Liver (tissue), 9 donors: Measurements from ENCODE around the gene PRRT2. TPM values are rescaled to one million over a fixed set of nuclear protein-coding genes. Genes with fewer than 3 reads are reported as not detected.
"Not testable (repeated sequence)": the region's sequence is repeated elsewhere in the genome, so short reads cannot be mapped to it uniquely, and the experiment has no call there.

ENCODE experiments used
- DNase-seq: peaks from one replicate; pipeline ENCODE4 v3.0.0-alpha.2; 2017; ENCODE audit warnings: low spot score
- H3K27ac ChIP-seq, 2 donors: one replicate each; pipeline ENCODE4 v1.7.0; 2013; ENCODE audit warnings: inconsistent platforms in 2 of 2, low read length in 2 of 2, control low read depth in 1 of 2, low read depth in 1 of 2, mild to moderate bottlenecking in 1 of 2
- H3K27me3 ChIP-seq, 4 donors: one replicate each; pipeline versions ENCODE4 v1.6.1 to v1.7.0; 2013; ENCODE audit warnings: low read length in 3 of 4, inconsistent platforms in 1 of 4, mild to moderate bottlenecking in 1 of 4, moderate library complexity in 1 of 4; ENCODE audit not compliant: control insufficient read depth in 4 of 4, insufficient read depth in 4 of 4
- H3K36me3 ChIP-seq, 4 donors: one replicate each; pipeline versions ENCODE4 v1.6.1 to v1.7.0; 2013; ENCODE audit warnings: low read length in 3 of 4, mild to moderate bottlenecking in 3 of 4, low read depth in 1 of 4, moderate library complexity in 1 of 4; ENCODE audit not compliant: control insufficient read depth in 4 of 4, insufficient read depth in 3 of 4
- H3K4me1 ChIP-seq, 4 donors: one replicate each; pipeline versions ENCODE4 v1.6.1 to v1.7.0; 2013; ENCODE audit warnings: low read length in 3 of 4, mild to moderate bottlenecking in 3 of 4, moderate library complexity in 1 of 4; ENCODE audit not compliant: control insufficient read depth in 4 of 4, insufficient read depth in 4 of 4
- H3K4me3 ChIP-seq, 3 donors: one replicate each; pipeline versions ENCODE4 v1.6.1 to v1.7.0; 2013; ENCODE audit warnings: low read length in 3 of 3, control low read depth in 1 of 3, low read depth in 1 of 3, mild to moderate bottlenecking in 1 of 3
- H3K9ac ChIP-seq, 2 donors: one replicate each; pipeline ENCODE4 v1.7.0; 2013; ENCODE audit warnings: low read length in 2 of 2, mild to moderate bottlenecking in 2 of 2, moderate library complexity in 2 of 2, control low read depth in 1 of 2, low read depth in 1 of 2
- H3K9me3 ChIP-seq, 4 donors: one replicate each; pipeline versions ENCODE4 v1.6.1 to v1.7.0; 2013; ENCODE audit warnings: low read length in 3 of 4; ENCODE audit not compliant: control insufficient read depth in 4 of 4
- EGR1 ChIP-seq, 2 donors: IDR thresholded peaks; 2 replicates each; pipeline ENCODE4 v1.6.1; 2016 to 2018; ENCODE audit warnings: antibody characterized with exemption in 2 of 2, low read depth in 2 of 2
- FOXA1 ChIP-seq: IDR thresholded peaks from 2 replicates; pipeline ENCODE4 v1.6.1; 2016; ENCODE audit warnings: antibody characterized with exemption
- FOXA2 ChIP-seq: IDR thresholded peaks from 2 replicates; pipeline ENCODE4 v1.6.1; 2016; ENCODE audit warnings: antibody characterized with exemption
- GABPA ChIP-seq, 2 donors: IDR thresholded peaks in 1 of 2; conservative IDR thresholded peaks in 1 of 2; 2 replicates each; pipeline ENCODE4 v1.6.1; 2016; ENCODE audit warnings: antibody characterized with exemption in 2 of 2, mild to moderate bottlenecking in 1 of 2, moderate library complexity in 1 of 2
- HNF4A ChIP-seq, 2 donors: conservative IDR thresholded peaks; 2 replicates each; pipeline ENCODE4 v1.6.1; 2016; ENCODE audit warnings: antibody characterized with exemption in 2 of 2, mild to moderate bottlenecking in 2 of 2
- HNF4G ChIP-seq: IDR thresholded peaks from 2 replicates; pipeline ENCODE4 v1.6.1; 2016; ENCODE audit warnings: antibody characterized with exemption
- JUND ChIP-seq, 2 donors: IDR thresholded peaks; 2 replicates each; pipeline ENCODE4 v1.6.1; 2016; ENCODE audit warnings: antibody characterized with exemption in 2 of 2
- NR2F2 ChIP-seq: IDR thresholded peaks from 2 replicates; pipeline ENCODE4 v1.6.1; 2016; ENCODE audit warnings: antibody characterized with exemption
- RAD21 ChIP-seq, 2 donors: IDR thresholded peaks; 2 replicates each; pipeline ENCODE4 v1.6.1; 2016; ENCODE audit warnings: antibody characterized with exemption in 2 of 2, mild to moderate bottlenecking in 2 of 2
- RXRA ChIP-seq, 2 donors: IDR thresholded peaks; 2 replicates each; pipeline ENCODE4 v1.6.1; 2017 to 2018; ENCODE audit warnings: antibody characterized with exemption in 2 of 2, mild to moderate bottlenecking in 1 of 2
- SP1 ChIP-seq: IDR thresholded peaks from 2 replicates; pipeline ENCODE4 v1.6.1; 2018; ENCODE audit warnings: antibody characterized with exemption, mild to moderate bottlenecking
- TAF1 ChIP-seq: conservative IDR thresholded peaks from 2 replicates; pipeline ENCODE4 v1.6.1; 2016; ENCODE audit warnings: antibody characterized with exemption, mild to moderate bottlenecking
- YY1 ChIP-seq: IDR thresholded peaks from 2 replicates; pipeline ENCODE4 v1.6.1; 2016; ENCODE audit warnings: antibody characterized with exemption, mild to moderate bottlenecking
- ZBTB33 ChIP-seq: IDR thresholded peaks from 2 replicates; pipeline ENCODE4 v1.6.1; 2016; ENCODE audit warnings: antibody characterized with exemption
- WGBS: extraction: QIAGEN DNeasy Blood & Tissue Kit; methylation state at CpG from one replicate; pipeline ENCODE4 v1.1.7; 2013; 5-methylcytosine and 5-hydroxymethylcytosine counted together
- polyA plus RNA-seq, 2 donors: library from polyadenylated mRNA; stranded (reverse) in 1 of 2; unstranded in 1 of 2; fragments of 200-250 nt in 1 of 2; fragments of >200 nt in 1 of 2; fragmentation: Nextera tagmentation in 1 of 2; extraction: Ambion mirVana in 1 of 2; gene quantifications; one replicate each; pipeline versions ENCODE4 v1.2.1 to v1.2.3, GENCODE V29; 2013 to 2015
- total RNA-seq, 2 donors: library from RNA; depleted of rRNA; stranded (reverse); fragments of >200 nt; gene quantifications; one replicate each; pipeline ENCODE4 v1.2.3, GENCODE V29; 2014
- TF ChIP-seq, protein P1 (sequence below): IDR thresholded peaks from 2 replicates; pipeline ENCODE4 v1.6.1; 2016; ENCODE audit warnings: antibody characterized with exemption
- TF ChIP-seq, protein P2 (sequence below): IDR thresholded peaks from 2 replicates; pipeline ENCODE4 v1.6.1; 2016; ENCODE audit warnings: antibody characterized with exemption, mild to moderate bottlenecking
- TF ChIP-seq, protein P3 (sequence below): fragments of 150-350 bp; IDR thresholded peaks from 2 replicates; pipeline ENCODE4 v1.5.1; 2017; ENCODE audit warnings: improper control_type of control experiment, low read depth, low read length; ENCODE audit not compliant: missing input control
- TF ChIP-seq, protein P4 (sequence below): IDR thresholded peaks from 2 replicates; pipeline ENCODE4 v1.6.1; 2016; ENCODE audit warnings: antibody characterized with exemption
- donor health status: healthy.
- donor health status: healthy.
- donor health status: healthy.
- donor health status: healthy.
- donor health status: healthy.

Gene PRRT2
- total and polyA plus RNA-seq, 4 donors = 0.09 to 0.59 (median 0.22) TPM

DNA sequence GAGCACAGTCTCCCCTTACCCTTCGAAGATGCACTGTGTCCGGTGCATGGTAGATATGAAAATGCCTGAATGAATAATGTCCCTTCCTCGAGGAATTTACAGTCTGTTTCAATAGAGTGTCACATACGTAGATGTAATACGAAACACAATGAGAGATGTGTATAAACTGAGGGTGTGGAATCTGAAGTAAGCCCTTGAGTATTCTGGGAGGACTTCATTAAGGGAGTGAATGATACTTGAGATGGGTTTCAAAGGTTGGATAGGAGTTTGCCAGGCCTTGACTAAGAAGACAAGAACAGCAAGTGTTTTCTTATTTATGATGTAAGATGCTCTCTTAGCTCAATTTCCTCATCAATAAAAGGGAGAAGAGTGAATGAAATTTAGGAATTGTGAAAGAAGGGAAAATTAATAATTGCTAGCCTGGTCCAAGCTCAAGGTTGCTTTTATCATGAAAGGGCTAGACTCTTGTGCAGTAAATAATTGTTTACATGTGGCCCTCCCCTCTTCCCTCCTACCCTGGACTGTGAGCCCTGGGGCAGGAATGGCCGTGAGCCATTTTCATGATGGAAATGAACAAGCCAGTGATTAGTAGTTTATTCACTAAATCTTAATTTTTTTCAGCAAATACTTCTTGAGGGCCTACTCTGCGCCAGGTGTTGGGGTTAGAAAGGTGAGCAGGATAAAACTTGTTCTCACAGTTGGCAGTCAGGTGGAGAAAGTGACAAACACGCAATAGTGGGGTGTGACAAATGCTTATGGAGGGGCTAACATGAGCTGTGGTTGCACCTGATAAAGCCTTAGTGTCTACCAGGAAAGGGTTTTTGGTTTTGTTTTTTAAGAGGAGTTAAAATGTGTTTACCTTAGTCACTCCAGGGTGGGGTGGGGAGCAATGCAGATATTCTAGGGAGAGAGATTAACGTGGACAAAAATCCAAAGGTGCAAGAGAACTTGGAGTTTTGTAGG, 19.9 kb upstream of the PRRT2 start:
- Histone ChIP-seq H3K36me3 (peaks cover 0 to 4% (median 0%) of the 10 kb centered on the region in 4 donors), H3K27ac (no peak overlapping the region), H3K27me3 (no peaks in the 10 kb centered on the region), H3K4me3 (no peak overlapping the region), H3K4me1 (peaks cover 3 to 22% (median 12%) of the 10 kb centered on the region in 4 donors), H3K9me3 (no peaks in the 10 kb centered on the region), H3K9ac (no peak overlapping the region)
- WGBS = 84% methylated on average over 9 of the region's 9 CpGs
- TF ChIP-seq RAD21 (IDR thresholded peaks at IDR 0.05) (no peak), RXRA (IDR thresholded peaks at IDR 0.05) (no peak), ZBTB33 (no peak), HNF4A (conservative IDR thresholded peaks at IDR 0.05) (no peak), YY1 (no peak), FOXA1 (no peak), NR2F2 (no peak), GABPA (IDR thresholded peaks at IDR 0.05 in 1 of 2, conservative IDR thresholded peaks at IDR 0.05 in 1 of 2) (no peak), EGR1 (IDR thresholded peaks at IDR 0.05; ENCODE audit: low read depth in 2 of 2) (no peak), SP1 (no peak), HNF4G (no peak), FOXA2 (no peak), JUND (IDR thresholded peaks at IDR 0.05) (no peak), TAF1 (no peak)
- TF ChIP-seq, protein P1, sequence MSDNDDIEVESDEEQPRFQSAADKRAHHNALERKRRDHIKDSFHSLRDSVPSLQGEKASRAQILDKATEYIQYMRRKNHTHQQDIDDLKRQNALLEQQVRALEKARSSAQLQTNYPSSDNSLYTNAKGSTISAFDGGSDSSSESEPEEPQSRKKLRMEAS = no peak
- TF ChIP-seq, protein P2, sequence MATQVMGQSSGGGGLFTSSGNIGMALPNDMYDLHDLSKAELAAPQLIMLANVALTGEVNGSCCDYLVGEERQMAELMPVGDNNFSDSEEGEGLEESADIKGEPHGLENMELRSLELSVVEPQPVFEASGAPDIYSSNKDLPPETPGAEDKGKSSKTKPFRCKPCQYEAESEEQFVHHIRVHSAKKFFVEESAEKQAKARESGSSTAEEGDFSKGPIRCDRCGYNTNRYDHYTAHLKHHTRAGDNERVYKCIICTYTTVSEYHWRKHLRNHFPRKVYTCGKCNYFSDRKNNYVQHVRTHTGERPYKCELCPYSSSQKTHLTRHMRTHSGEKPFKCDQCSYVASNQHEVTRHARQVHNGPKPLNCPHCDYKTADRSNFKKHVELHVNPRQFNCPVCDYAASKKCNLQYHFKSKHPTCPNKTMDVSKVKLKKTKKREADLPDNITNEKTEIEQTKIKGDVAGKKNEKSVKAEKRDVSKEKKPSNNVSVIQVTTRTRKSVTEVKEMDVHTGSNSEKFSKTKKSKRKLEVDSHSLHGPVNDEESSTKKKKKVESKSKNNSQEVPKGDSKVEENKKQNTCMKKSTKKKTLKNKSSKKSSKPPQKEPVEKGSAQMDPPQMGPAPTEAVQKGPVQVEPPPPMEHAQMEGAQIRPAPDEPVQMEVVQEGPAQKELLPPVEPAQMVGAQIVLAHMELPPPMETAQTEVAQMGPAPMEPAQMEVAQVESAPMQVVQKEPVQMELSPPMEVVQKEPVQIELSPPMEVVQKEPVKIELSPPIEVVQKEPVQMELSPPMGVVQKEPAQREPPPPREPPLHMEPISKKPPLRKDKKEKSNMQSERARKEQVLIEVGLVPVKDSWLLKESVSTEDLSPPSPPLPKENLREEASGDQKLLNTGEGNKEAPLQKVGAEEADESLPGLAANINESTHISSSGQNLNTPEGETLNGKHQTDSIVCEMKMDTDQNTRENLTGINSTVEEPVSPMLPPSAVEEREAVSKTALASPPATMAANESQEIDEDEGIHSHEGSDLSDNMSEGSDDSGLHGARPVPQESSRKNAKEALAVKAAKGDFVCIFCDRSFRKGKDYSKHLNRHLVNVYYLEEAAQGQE = no peak
- TF ChIP-seq, protein P3, sequence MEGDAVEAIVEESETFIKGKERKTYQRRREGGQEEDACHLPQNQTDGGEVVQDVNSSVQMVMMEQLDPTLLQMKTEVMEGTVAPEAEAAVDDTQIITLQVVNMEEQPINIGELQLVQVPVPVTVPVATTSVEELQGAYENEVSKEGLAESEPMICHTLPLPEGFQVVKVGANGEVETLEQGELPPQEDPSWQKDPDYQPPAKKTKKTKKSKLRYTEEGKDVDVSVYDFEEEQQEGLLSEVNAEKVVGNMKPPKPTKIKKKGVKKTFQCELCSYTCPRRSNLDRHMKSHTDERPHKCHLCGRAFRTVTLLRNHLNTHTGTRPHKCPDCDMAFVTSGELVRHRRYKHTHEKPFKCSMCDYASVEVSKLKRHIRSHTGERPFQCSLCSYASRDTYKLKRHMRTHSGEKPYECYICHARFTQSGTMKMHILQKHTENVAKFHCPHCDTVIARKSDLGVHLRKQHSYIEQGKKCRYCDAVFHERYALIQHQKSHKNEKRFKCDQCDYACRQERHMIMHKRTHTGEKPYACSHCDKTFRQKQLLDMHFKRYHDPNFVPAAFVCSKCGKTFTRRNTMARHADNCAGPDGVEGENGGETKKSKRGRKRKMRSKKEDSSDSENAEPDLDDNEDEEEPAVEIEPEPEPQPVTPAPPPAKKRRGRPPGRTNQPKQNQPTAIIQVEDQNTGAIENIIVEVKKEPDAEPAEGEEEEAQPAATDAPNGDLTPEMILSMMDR = no peak
- TF ChIP-seq, protein P4, sequence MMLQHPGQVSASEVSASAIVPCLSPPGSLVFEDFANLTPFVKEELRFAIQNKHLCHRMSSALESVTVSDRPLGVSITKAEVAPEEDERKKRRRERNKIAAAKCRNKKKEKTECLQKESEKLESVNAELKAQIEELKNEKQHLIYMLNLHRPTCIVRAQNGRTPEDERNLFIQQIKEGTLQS = no peak
- no peak for DNase-seq

DNA sequence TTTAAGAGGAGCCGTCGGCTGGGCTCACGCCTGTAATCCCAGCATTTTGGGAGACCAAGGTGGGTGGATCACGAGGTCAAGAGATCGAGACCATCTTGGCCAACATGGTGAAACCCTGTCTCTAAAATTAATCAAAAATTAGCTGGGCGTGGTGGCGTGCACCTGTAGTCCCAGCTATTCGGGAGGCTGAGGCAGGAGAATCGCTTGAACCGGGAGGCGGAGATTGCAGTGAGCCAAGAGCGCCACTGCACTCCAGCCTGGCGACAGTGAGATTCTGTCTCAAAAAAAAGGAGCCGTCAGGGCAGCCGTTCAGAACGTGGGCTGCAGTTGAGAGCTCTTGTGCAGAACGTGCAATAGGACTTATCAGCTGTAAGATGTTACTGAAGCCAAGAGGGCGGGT, 18.8 kb upstream of the PRRT2 start:
- 96% methylated on average over 18 of the region's 18 CpGs for WGBS
- not testable (repeated sequence) for H3K27me3 ChIP-seq, H3K36me3 ChIP-seq, H3K27ac ChIP-seq, DNase-seq, H3K4me3 ChIP-seq, H3K9ac ChIP-seq, H3K9me3 ChIP-seq
- H3K4me1 ChIP-seq = peaks cover 3 to 22% (median 12%) of the 10 kb centered on the region in 4 donors
